Right atrium auricular region (tissue), 2 donors: Measurements from ENCODE around the gene SLC22A7. TPM values are rescaled to one million over a fixed set of nuclear protein-coding genes. Genes with fewer than 3 reads are reported as not detected.

Experiments
- DNase-seq: peaks from one replicate; pipeline ENCODE4 v3.0.0-alpha.2; 2019; ENCODE audit warnings: low spot score
- H3K27ac ChIP-seq, 2 donors: fragments of 200-600 bp; sonication (generic); 1 replicate in 1 of 2; 2 replicates in 1 of 2; pipeline ENCODE4 v1.5.1; 2016 to 2019
- H3K27me3 ChIP-seq, 2 donors: fragments of 200-600 bp; sonication (generic); one replicate each; pipeline versions ENCODE4 v1.5.1 to v1.6.0; 2017 to 2019
- H3K36me3 ChIP-seq: fragments of 200-600 bp; sonication (generic); one replicate; pipeline ENCODE4 v1.5.1; 2016
- H3K4me1 ChIP-seq, 2 donors: fragments of 200-600 bp; sonication (generic); one replicate each; pipeline versions ENCODE4 v1.5.1 to v1.6.0; 2017 to 2019
- H3K4me3 ChIP-seq, 2 donors: fragments of 200-600 bp; sonication (generic); 1 replicate in 1 of 2; 2 replicates in 1 of 2; pipeline ENCODE4 v1.5.1; 2017 to 2019; ENCODE audit warnings: mild to moderate bottlenecking in 1 of 2, moderate library complexity in 1 of 2
- H3K9me3 ChIP-seq, 2 donors: fragments of 200-600 bp; sonication (generic); one replicate each; pipeline ENCODE4 v1.5.1; 2019
- total RNA-seq, 2 donors: library from RNA; depleted of rRNA; stranded (reverse); fragments of >200 nt; gene quantifications; one replicate each; pipeline ENCODE4 v1.1.0, GENCODE V29; 2016
- TF ChIP-seq, protein P1 (sequence below), 2 donors: fragments of 200-600 bp; sonication (generic); IDR thresholded peaks; one replicate each; pipeline ENCODE4 v1.5.1; 2019; ENCODE audit warnings: antibody characterized with exemption in 2 of 2

The SLC22A7 gene
- total RNA-seq, 2 donors from 2014 or later, result not detected

DNA sequence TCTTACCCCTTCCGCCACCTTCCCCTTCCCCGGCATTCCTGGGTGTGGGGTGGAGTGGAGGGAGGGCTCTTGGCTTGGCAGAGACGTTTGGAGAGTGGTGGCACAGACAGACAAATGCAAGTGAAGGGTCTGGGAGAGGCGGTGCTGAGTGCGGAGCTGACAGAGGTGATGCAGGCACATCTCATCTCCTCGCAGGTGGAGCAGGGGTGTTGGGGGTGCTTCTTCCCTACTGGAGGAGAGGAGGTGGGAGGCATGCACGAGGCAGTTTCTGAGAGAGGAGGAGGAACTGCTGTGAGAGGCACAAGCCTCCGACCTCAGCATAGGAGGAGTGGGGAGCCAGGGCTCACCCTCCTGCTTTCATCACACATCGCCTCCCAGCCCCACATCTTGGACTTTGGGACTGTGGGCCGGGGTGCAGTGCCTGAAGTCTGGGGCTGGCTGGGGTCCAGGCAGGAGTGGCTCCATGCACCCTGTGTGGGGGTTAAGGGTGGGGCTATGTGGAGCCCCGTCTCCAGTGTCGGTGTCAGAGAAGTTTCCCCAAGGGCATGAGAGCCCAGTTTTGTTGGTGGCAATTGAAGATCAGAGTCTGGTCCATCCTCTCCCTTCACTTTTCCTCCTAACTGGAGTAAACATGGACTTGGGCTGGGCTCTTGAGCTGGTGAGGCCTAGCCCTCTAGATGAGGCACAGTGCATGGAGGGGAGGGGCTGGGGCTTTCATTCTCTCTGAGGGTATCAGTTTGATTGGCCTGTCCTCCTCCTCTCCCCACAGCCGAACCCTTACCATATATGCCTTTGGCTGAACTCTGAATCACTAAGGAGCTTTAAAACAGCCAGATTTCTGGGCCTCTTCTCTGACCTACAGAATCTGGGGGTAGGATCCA is 20.2 kb upstream of the SLC22A7 start:
- TF ChIP-seq, protein P1, sequence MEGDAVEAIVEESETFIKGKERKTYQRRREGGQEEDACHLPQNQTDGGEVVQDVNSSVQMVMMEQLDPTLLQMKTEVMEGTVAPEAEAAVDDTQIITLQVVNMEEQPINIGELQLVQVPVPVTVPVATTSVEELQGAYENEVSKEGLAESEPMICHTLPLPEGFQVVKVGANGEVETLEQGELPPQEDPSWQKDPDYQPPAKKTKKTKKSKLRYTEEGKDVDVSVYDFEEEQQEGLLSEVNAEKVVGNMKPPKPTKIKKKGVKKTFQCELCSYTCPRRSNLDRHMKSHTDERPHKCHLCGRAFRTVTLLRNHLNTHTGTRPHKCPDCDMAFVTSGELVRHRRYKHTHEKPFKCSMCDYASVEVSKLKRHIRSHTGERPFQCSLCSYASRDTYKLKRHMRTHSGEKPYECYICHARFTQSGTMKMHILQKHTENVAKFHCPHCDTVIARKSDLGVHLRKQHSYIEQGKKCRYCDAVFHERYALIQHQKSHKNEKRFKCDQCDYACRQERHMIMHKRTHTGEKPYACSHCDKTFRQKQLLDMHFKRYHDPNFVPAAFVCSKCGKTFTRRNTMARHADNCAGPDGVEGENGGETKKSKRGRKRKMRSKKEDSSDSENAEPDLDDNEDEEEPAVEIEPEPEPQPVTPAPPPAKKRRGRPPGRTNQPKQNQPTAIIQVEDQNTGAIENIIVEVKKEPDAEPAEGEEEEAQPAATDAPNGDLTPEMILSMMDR (IDR thresholded peaks at IDR 0.05), result no peak
- Histone ChIP-seq H3K4me1 (peaks cover 0 to 19% of the 10 kb centered on the region in 2 donors), H3K9me3 (no peaks in the 10 kb centered on the region), H3K27ac (peak overlapping the region; percentile 27 to 37), H3K4me3 (no peak overlapping the region), H3K27me3 (peaks cover 0 to 9% of the 10 kb centered on the region in 2 donors), H3K36me3 (no peaks in the 10 kb centered on the region)
- no peak for DNase-seq

DNA sequence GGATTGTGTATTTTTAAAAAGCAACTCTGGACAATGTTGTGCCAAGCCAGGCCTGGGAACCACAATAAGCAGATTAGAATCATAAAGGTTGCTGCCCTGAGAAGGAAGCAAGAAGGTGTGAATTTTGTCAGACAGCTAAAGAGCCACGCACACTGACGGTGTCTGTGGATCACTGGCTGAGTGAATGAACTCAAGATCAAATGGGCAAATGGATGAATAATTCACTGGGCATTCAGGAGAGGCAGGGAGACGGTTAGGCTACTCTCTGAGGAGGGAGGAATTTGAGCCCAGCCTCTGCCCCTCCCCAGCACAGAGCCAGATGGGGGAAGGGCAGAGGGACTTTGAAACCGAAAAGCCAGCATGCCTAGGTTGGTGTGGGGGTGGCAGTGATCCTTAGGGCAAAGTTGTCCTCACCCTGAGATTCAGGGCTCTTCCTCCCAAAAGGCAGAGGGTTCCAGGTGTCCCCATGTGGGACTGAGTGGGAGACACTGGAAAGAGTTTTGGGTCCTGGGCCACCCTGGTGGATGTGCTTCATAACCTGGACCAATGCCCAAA is 19.5 kb upstream of the SLC22A7 start:
- no peaks in the 10 kb centered on the region for H3K36me3 ChIP-seq
- DNase-seq, result no peak
- H3K27me3 ChIP-seq, result peaks cover 0 to 9% of the 10 kb centered on the region in 2 donors
- H3K4me1 ChIP-seq, result peaks cover 0 to 19% of the 10 kb centered on the region in 2 donors
- no peaks in the 10 kb centered on the region for H3K9me3 ChIP-seq
- TF ChIP-seq, protein P1 (IDR thresholded peaks at IDR 0.05), result no peak
- no peak overlapping the region for H3K4me3 ChIP-seq
- H3K27ac ChIP-seq, result peak overlapping the region; percentile 27 to 37

DNA sequence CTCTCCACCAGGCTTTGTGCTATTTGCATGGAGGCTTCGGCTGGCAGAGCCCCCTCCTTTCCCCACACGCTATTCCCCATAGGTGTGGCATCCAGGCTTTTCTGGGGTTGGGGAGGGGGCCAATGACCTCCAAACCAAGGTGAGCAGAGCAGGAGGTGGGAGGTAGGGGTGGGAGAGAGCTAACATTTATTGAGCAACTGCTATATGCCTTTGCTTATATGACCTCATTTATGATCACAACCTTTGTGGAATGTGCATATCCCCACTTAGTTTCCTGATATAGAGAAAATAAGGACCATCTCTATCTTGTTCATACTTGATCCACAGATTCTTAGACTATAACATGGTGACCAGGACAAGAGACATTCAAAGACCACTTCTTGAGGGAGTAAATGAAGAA is 17.8 kb upstream of the SLC22A7 start:
- no peak for DNase-seq
- no peak overlapping the region for H3K4me3 ChIP-seq
- H3K4me1 ChIP-seq, result peaks cover 0 to 12% of the 10 kb centered on the region in 2 donors
- H3K27me3 ChIP-seq, result peaks cover 0 to 7% of the 10 kb centered on the region in 2 donors
- no peak overlapping the region for H3K27ac ChIP-seq
- no peaks in the 10 kb centered on the region for H3K9me3 ChIP-seq
- TF ChIP-seq, protein P1 (IDR thresholded peaks at IDR 0.05), result no peak
- H3K36me3 ChIP-seq, result no peaks in the 10 kb centered on the region

DNA sequence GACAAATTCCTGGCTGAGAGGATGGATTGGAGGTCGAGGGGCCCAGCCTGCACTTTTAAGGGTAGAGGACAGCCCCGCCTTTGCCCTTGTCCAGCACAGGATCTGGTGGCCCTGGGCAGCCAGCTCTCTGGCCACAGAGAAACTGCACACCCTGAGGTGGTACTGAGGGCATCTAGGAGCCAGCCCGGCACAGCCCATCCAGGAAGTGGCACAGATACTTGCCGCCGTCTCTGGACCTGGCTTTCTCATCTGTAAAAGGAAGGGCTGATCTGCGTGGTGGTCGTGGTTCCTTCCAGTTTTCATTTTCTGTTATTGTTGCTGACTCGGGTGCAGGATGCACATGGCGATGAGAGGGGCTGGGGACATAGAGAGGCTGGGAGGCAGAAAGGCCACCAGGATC is 16.0 kb upstream of the SLC22A7 start:
- no peaks in the 10 kb centered on the region for H3K4me1 ChIP-seq
- H3K9me3 ChIP-seq, result no peaks in the 10 kb centered on the region
- no peaks in the 10 kb centered on the region for H3K27me3 ChIP-seq
- H3K36me3 ChIP-seq, result no peaks in the 10 kb centered on the region
- no peak overlapping the region for H3K27ac ChIP-seq
- no peak overlapping the region for H3K4me3 ChIP-seq
- TF ChIP-seq, protein P1 (IDR thresholded peaks at IDR 0.05), result no peak
- DNase-seq, result no peak

DNA sequence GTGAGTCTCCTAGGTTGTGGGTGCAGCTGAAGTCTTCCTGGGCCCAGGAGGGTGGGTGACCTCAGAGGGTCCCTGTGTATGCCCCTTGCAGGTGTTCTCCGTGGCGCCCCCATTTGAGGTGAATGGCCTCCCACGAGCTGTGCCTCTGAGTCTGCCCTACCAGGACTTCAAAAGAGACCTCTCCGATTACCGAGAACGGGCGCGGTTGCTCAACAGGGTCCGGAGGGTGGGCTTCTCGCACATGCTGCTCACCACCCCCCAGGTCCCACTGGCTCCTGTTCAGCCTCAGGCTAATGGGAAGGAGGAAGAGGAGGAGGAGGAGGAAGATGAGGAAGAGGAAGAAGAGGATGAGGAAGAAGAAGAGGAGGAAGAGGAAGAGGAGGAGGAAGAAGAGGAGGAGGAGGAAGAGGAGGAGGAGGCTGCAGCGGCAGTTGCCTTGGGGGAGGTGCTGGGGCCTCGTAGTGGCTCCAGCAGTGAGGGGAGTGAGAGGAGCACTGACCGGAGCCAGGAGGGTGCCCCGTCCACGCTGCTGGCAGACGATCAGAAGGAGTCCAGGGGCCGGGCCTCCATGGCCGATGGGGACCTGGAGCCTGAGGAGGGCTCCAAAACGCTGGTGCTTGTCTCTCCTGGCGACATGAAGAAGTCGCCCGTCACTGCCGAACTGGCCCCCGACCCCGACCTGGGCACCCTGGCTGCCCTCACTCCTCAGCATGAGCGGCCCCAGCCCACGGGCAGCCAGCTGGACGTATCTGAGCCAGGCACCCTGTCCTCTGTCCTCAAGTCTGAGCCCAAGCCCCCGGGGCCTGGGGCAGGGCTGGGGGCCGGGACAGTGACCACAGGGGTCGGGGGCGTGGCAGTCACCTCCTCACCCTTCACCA is 15.2 kb upstream of the SLC22A7 start:
- Histone ChIP-seq H3K27ac (no peak overlapping the region), H3K27me3 (no peaks in the 10 kb centered on the region), H3K4me3 (no peak overlapping the region), H3K36me3 (no peaks in the 10 kb centered on the region), H3K9me3 (no peaks in the 10 kb centered on the region), H3K4me1 (no peaks in the 10 kb centered on the region)
- DNase-seq, result no peak
- TF ChIP-seq, protein P1 (IDR thresholded peaks at IDR 0.05), result no peak
